NCI-H1694 treated with DMSO at 0.1 percent for 48 hours (cell line): Measurements from ENCODE around the gene NAA80.
"Not testable (repeated sequence)": the region's sequence is repeated elsewhere in the genome, so short reads cannot be mapped to it uniquely, and the experiment has no call there.

Experiments used
- DNase-seq: peaks from one replicate; lab custom pipeline; 2025; lab: John Stamatoyannopoulos, UW

Gene NAA80

DNA sequence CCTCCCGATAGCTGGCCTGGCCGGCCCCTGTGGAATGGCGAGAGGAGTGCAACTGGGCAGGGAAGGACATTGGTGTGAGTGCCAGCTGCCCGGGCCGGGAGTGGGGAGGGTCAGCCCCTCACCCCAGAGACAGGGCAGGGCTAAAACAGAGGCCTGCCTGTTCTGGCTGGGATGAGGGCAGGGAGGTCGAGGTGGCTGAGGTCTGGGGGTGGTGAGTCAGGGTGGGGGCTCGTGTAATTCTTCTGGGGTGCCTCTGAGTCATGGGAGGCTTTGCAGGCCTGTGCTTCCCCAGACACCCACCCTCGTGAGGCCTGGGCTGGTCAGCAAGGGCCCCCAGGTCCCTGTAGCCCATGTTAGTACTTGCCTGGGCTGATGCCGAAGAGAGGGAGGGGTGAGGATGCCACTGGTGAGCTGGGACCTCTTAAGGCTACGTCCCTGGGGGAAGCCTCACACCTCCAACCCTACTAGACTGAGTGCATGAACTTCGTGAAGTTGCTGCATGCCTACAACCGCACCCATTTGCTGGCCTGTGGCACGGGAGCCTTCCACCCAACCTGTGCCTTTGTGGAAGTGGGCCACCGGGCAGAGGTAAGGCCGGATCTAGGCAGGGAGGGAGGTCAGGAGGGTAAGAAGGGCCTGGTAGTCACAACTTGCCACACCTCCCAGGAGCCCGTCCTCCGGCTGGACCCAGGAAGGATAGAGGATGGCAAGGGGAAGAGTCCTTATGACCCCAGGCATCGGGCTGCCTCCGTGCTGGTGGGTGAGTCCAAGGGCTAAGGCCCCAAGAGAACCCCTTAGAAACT lies 28.6 kb downstream of the NAA80 start:
- no peak for DNase-seq

DNA sequence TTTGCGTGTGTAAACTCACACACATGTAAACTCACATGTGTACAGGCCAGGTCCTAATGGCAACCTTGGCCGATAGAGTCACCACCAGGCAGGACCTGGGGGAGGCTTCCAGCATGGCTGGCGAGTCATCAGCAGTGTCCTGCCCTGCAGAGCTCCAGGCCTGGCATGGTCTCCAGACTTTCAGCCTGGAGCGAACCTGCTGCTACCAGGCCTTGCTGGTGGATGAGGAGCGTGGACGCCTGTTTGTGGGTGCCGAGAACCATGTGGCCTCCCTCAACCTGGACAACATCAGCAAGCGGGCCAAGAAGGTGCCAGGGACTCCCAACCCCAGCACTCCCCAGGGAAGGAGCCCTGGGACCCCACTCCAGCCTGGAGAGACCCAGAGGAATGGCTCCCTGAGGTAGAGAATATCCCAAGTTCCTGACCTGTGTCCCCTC lies 29.2 kb downstream of the NAA80 start:
- DNase-seq: no peak

DNA sequence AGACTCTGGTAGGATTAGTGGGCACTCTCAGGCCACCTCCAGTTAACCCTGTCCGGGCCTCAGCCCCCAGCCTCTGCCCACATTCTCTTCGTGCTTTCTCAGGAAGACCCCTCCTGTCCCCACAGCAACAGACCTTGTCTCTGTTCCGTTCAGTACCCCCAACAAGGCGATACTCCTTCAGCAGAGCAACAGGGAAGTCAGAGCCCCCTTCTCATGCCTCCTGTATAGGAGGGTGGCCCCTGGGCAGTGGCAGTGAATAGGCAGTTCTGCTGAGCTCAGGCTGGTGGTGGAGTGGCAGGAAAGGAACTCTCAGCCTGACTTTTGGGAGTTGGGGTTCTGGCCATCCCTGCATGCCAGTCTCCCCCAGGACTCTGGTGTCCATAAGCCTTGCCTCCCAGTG lies 29.7 kb downstream of the NAA80 start:
- DNase-seq: no peak

DNA sequence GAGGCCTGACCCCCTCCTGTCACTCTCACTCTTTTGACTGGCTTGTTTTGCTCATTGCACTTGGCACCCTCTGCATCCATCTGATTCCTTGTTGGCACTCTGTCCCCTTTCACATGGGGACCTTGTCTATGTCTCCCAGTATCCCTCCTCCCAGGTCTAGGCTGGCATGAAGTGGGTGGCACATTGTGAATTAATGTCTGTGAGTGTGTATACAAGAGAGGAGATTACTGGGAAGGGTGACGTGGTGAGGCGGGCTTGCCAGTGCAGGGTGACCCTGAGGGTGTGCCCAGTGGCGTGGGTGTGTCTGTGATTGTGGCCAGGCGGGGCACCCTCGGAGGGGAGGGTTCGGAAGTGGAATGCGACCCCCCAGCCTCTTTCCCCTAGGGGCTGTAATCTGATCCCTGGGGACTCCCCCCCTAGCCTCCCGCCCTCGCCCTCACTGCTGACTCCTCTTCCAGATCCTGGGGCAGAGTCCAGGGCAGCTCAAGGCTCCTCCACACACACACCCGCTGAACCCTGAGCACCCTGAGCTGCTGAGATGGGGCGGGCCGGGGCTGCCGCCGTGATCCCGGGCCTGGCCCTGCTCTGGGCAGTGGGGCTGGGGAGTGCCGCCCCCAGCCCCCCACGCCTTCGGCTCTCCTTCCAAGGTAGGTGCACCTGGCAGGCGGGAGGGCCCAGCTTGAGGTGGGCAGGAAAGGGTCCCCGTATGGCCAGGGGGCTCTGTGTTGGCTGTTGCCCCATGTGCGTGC lies 30.3 kb downstream of the NAA80 start, which contains the start of gene SEMA3B:
Gene SEMA3B (plus strand): TSS at position 445 of the 749 bp plus-strand sequence. CDS start 94 bp downstream, at position 539.
- DNase-seq: no peak

DNA sequence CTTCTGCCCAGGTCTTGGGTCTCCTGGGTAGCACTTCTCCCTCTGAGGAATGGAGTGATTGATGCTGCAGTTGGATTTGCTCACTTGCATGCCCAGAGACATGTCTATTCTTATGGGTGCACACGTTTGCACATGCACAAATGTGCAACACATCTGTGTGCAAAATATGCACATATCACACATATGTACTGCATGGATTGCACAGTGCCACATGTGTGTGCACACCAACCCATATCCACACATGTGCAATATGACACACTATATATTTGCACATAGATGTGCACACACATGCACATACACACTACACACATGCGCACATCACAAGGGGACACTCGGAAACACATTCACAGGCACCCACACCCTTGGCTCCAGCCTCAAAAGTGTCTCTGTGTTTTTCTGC lies 30.9 kb downstream of the NAA80 start:
- no peak for DNase-seq

DNA sequence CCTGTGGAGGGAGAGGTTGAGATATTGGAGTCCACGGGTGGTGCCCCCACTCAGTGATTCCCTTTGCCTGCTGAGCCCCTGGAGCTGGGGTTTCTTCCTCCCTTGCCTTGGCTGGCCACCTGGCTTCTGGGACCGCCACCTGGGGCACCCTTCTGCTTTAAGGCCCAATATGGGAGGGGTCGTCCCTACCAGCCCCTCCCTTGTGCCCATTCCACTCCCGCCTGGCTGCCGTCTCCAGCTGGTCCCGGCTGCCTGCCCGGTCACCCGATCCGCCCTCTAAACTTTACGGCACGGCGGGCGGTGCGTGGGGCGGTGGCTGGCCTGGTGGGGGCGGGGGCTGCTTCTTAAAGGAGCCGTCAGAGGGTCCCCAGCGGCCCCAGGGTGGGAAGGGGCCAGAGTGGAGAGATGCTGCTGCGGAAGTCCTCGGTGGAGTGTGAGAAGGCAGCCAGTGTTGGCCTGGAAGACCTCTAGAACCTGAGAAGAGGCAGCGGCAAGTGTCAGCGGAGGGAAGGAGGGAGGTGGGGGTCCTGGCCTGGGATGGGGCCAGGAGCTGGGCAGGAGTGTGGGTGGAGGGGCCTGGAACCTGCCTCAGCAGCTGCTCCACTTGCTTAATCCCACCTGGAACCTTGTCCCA lies 31.8 kb downstream of the NAA80 start:
- DNase-seq: no peak

DNA sequence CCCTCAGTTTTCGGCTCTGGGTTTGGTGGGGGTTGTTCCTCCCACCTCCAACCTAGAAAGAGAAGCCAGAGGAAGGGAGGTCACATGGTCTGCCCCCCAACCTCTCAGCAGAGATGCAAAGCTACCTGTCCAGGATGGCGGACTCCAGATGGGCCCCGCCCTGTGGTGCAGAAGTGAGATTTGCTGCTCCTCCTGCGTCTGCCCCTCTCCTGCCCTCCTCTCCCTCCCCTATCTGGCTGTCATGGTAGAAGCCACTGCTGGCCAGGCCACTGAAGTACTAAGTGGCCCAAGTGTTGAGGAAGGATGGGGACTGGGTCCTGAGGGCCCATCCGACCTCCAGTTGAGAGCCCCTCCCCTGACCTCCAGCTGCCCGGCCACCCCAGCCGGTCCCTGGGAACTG lies 32.4 kb downstream of the NAA80 start:
- no peak for DNase-seq

DNA sequence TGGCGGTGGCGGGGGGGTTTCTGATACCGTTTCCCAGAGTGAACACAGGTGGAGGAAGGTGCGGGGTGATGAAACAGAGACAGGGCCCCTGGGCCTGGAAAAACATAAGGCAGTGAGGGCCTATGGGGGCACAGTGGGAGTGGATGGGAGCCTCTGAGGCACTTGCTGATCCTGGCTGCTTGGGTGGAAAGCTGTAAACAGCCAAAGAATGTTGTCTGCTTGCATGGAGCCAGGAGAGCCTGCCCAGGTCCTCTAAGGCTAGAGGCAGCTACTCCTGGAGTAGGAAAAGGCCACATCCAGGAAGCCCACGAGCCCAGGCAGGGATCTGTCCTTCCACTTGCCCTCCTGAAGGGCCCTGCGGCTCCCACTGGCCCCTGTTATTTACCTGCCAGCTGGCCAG lies 33.2 kb downstream of the NAA80 start:
- DNase-seq: no peak

DNA sequence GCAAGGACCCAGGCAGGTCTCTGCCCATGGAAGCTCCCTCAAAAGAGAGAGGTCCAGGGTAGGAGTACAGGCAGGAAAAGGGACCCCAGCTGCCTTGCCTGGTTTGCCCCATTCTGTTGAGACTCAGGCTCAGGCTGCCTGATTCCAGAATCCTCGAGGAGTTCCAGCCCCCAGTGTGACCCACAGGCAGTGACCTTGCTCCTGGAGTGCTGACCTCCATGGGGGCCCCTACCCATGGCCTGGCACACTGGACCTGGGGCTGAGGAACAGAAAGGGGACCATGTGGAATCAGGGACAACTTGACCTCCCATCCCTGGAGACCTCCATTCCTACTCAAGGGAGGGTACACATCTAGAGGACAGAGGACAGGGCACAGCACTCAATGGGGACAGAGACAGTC lies 33.6 kb downstream of the NAA80 start:
- DNase-seq: no peak

DNA sequence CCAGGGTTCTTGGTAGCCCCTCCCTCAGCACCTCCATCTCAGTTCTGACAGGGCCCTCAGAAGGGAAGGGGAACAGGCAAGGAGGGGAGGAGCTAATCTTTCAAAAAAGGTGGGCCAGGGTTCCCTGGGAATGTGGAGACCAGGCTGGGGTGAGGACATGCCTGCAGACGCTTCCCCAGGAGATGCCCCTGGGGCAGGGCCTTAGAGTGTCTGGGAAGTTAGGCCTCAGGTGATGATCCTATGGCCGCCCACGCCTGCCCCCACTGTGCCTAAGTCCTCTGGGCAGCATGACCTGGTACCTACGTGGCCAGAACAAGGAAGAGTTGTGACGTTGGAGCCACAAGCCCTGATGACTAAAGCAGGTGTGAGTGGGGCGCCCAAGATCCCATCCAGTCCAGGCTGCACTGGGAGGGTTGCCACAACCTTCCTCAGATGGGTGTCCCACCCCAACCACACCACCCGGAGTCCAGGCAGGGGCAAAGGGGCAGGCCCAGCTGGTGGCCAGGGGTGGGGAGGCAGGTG lies 34.2 kb downstream of the NAA80 start:
- no peak for DNase-seq

DNA sequence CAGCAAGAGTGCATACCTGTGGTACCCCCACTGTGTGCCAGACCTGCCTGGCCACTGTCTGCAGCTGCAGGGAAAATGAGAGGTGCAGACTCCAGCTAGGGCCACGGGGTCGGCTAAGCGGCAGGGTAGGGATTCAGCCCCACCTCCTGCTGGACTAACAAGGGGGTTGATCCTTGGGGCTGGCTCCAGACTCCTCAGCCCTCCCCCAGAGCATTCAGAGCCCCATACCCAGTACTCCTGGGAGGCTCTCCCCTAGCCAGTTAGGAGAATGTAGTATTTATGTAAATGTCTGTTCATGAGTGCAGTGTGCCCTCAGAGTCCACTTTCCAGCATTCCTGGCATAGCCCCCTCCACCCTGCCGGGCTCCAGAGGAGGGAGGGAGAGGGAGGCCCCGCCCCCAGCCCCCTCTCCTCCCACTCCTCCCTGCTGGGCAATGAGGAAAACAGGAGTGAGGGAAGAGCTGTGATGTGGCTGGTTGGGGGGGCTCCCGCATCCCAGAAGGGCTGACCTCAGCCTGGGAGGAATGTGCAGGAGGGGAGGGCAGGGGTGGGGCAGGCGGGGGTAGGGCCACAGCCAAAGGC lies 34.7 kb downstream of the NAA80 start:
- no peak for DNase-seq

DNA sequence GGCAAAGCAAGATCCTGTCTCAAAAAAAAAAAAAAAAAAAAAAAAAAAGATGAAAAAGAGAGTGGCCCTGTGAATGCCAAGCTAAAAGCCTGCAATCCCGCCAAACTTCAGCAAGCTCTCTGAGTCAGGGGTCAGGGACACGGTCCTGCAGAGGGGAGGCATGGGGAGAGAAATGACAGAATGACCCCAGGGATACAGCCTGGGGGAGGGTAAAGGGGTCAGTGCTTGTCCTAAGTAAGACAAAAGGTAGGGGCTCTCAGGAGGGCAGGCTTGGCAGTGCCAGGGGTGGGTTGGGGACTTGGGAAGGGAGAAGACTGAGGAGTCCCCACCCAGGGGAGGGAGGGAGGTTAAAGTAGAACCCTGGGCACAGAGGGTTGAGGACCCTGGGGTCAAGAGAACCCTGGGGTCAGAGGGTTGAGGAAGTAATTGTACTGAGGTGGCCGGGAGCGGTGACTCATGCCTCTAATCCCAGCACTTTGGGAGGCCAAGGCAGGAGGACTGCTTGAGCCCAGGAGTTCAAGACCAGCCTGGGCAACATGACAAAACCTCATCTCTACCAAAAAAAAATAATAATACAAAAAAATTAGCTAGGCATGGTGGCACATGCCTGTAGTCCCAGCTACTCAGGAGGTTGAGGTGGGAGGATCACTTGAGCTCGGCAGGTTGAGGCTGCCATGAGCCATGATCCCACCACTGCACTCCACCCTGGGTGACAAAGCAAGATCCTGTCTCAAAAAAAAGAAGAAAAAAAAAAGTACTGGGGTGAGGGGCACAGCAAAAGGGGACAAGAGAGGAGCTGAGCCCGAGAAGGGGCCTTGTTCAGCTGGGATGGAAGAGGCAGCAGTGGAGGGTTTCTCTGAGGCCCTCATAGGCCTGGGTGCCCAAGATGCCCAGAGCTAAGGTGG lies 35.5 kb downstream of the NAA80 start:
- no peak for DNase-seq

DNA sequence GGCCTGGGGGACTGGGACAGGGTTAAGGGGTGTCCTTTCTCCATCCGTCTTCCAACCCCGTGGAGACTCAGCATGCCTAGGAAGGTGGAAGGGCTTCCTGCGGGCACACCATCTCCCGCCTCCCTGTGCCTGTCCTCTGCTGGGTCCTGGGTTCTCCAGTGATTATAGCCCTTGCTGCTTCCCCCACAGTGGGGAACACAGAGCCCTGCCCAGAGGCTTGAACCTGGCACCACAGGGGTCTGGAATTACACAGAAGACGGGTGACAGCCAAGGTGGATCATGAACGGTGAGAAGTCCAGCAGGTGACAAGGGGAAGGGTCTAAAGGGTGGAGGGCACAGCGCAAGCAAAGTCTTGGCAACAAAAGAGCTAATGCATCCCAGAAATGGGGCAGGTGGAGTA lies 36.4 kb downstream of the NAA80 start:
- no peak for DNase-seq

DNA sequence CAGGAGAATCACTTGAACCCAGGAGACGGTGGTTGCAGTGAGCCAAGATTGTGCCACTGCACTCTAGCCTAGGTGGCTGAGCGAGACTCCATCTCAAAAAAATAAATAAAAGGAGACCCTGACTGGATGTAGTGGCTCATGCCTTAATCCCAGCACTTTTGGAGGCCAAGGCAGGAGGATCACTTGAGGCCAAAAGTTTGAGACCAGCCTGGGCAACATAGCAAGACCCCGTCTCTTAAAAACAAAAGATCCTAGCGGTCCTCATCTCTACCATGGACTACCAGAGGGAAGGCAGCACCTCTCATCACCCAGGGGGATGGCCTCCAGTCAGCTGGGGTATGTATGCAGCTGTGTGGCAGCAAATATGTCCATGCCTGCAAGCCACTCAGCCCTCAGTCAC lies 37.0 kb downstream of the NAA80 start:
- DNase-seq: not testable (repeated sequence)

DNA sequence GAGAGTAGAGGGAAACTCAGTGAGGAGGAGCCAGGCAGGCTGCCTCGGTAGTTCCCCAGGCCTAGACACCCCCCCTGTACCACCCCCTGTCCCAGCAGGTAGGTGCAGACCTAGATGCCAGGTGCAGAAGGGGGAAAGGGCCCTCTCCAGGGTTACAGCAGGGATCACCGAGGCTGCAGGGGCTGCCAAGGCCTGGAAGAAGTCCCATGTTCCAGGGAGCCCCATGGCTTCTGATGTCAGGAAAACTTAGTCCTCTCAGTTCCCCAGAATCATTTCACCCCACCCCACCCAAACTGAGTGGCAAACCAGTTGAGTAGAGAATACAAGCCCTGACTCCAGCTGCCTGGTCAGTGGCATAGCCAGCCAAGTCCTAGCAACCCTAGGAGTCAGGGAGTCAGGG lies 37.7 kb downstream of the NAA80 start:
- DNase-seq: no peak

DNA sequence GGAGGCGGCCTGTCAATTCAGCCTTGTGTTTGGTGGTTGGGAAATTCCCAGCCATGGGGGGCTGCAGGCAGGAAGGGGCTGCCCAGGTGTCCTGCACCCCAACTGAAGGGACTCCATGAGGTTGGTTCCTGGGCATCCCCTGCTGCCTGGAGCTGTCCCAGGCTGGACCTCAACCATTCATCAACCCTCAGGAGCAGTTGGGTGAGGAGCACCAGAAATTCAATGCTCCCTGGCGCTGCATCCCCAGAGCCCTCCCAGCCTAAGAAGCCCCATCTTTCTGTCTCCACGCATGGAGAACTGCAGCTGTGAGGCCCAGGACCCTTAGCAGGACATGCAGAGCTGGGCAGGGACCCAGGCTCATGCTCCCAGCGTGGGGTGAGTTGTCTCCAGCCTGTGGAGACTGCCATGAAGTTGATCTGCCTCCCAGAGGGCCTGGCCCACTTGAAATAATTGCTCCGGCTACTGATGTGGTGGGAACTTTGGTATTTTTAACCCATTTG lies 38.2 kb downstream of the NAA80 start:
- DNase-seq: no peak

DNA sequence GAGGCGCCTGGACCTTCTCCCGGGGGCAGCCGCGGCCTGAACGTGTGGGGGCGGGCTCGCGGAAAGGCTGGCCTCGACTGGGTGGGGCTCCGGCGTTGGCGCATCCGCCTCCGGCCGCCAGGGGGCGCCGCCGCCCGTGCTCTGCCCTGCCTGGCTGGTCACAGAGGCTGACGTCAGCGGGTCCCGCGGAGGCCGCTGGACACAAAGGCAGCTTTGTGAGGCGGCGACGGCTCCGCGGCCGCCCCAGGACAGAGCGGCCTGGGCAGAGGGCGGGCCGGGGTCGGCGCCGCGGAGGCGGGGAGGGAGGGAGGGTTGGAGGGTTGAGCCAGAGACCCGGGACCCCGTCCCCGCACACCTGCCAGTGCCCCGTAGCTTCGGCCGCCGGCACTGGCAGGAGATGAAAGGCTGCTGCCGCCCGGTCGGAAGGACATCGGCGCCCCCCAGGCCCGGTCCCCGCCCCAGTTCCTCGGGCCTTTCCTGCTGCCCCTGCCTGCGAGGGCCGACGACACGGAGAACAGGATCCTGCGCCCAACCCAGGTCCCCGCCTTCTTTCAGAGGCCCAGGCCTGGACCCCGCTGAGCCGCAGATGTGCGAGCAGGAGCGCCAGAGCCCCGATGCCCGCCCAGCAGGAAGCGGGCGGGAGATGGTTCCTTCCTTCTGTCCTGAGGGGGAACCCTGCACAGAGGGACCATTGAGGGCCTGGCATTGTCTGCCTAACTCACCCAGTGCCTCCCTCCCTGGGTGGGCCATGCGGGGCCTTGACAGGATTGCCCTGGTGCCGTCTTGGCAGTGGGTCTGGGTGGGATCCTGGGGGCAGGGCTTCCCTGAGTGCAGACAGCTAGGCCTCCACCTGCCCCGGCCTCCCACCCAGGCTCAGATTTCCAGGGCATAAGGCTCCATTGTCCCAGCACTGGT lies 38.9 kb downstream of the NAA80 start:
- DNase-seq: peak; percentile 9

DNA sequence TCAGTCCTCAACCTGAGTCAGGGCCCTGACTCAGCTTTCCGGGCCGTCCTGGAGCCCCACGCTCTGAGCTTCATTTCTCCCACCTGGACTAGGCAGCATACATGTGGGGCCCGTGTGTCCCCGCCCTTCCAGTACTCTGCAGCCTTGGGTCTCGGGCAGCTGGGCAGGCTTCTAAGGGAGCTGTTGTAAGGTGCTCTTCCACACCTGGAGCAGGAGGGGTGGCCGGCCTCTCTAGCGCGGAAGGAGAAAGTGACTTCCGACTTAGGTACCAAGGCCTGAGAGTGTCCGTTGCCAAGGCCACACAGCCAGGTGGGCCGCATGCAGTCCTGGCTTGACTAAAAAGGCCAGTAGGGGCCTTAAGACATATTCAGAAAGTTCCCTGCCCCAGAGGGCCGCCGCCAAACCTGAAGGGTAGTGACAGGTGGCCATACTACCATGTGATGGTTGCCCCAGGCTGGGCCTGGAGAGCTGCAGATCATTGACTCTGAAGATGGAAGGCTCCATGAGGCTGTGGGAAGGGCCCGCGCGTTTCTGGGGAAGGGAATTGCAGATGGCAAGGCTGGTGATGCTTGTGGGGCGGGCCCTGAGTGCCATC lies 39.7 kb downstream of the NAA80 start:
- DNase-seq: no peak

DNA sequence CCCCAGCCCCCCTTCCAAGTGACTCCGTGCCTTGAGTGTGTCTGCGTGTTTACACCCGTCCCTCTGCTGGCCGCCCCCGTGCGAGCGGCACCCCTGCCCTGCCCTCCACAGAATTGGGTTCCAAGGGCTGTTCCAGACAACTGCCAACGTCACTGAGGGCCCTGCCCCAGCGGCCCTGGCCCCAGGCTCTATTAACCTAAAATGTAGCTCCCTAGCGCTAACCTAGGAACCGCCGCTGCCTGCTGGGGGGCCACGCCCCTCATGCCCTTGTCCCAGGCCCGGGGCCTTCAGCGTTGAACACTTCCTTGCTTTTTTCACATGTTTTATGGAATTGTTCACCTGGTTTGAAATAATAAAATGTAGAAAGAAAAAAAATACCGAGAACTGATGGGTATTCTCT lies 40.2 kb downstream of the NAA80 start:
- no peak for DNase-seq
